NCI-H2107 treated with DMSO at 0.1 percent for 48 hours (cell line): ENCODE measurements around the gene THAP3.

Experiments
- DNase-seq: peaks from one replicate; lab custom pipeline; 2025; ENCODE audit not compliant: unreplicated experiment; lab: John Stamatoyannopoulos, UW

The THAP3 gene

GRCh38 chr1:6666696-6667095, 42.0 kb downstream of the THAP3 start:
- DNase-seq, result no peak

GRCh38 chr1:6667139-6667538, 42.5 kb downstream of the THAP3 start:
- no peak for DNase-seq

- DNase-seq, result no peak
Measured at GRCh38 chr1:6668503-6668902, 43.8 kb downstream of the THAP3 start.

GRCh38 chr1:6672558-6672957, 47.9 kb downstream of the THAP3 start:
- DNase-seq, result no peak

DNA sequence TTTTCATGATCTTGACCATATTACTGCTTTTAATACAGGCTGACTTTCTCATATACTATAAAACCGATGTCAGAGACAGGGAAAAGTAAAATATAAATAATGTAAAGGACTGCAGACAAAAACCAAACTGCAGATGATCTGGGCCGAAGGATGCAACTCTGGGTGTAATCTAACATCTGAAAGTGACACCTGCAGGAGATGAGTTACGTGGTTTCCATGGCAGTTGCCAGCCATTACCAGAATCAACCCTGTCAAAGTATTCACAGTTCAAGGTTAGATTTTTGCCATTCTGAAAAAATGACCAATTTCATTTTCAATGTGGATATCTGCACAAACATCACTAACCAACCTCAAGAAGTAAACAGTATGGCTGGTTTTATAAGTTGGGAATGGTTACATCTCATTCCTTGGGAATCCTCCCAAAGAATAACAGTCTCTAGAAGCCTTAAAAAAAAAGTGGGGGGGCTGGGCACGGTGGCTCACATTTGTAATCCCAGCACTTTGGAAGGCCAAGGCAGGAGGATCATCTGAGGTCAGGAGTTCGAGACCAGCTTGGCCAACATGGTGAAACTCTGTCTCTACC, 49.2 kb downstream of the THAP3 start:
- DNase-seq, result no peak

DNA sequence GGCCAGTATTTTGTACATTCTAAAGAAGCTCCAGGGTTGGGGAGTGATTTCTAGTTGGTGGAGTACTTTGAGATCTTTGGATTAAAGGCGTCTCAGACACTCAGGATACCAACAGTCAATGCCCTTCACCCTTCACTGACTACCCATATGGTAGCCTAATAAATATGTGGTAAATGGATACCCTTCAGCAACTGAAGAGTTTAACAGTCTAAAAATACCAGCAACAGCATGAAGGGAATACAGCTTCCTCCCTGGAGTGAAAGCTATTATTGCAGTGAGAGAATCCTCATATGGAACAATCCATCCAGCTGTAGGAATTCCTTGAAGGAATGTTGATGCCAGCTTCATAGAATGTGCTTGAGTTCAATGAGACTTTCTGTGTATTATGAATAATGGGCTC, 50.1 kb downstream of the THAP3 start:
- no peak for DNase-seq

- no peak for DNase-seq
Measured at GRCh38 chr1:6675941-6676340, 51.3 kb downstream of the THAP3 start.
